Measurements from ENCODE around the gene QPRT.

DNA sequence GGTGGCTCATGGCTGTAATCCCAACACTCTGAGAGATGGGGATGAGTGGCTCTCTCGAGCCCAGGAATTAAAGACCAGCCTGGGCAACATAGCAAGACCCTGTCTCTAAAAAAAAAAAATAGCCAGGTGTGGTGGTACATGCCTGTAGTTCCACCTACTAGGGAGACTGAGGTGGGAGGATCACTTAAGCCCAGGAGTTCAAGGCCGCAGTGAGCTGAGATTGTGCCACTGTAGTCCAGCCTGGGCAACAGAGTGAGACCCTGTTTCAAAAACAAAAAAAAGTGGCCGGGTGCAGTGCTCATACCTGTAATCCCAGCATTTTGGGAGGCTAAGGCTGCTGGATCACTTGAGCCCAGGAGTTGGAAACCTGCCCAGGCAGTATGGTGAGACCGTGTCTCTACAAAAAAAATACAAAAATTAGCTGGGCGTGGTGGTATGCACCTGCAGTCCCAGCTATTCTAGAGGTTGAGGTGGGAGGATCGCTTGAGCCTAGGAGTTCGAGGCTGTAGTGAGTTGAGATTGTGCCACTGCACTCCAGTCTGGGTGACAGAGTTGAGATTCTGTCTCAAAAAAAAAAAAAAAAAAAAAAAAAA, 63.8 kb downstream of the QPRT start:
- TF ChIP-seq, protein P1, sequence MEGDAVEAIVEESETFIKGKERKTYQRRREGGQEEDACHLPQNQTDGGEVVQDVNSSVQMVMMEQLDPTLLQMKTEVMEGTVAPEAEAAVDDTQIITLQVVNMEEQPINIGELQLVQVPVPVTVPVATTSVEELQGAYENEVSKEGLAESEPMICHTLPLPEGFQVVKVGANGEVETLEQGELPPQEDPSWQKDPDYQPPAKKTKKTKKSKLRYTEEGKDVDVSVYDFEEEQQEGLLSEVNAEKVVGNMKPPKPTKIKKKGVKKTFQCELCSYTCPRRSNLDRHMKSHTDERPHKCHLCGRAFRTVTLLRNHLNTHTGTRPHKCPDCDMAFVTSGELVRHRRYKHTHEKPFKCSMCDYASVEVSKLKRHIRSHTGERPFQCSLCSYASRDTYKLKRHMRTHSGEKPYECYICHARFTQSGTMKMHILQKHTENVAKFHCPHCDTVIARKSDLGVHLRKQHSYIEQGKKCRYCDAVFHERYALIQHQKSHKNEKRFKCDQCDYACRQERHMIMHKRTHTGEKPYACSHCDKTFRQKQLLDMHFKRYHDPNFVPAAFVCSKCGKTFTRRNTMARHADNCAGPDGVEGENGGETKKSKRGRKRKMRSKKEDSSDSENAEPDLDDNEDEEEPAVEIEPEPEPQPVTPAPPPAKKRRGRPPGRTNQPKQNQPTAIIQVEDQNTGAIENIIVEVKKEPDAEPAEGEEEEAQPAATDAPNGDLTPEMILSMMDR (IDR thresholded peaks at IDR 0.05 in 2 of 3, conservative IDR thresholded peaks at IDR 0.05 in 1 of 3; ENCODE audit: borderline replicate concordance in 1 of 3, insufficient read depth in 1 of 3, low read depth in 2 of 3, low read length in 2 of 3), result no peak
- TF ChIP-seq JUND (IDR thresholded peaks at IDR 0.05) (no peak), POLR2A (IDR thresholded peaks at IDR 0.05; ENCODE audit: borderline replicate concordance, extremely low read depth, insufficient read depth, insufficient read length) (no peak), CEBPB (IDR thresholded peaks at IDR 0.05; ENCODE audit: low read depth) (no peak), RAD21 (IDR thresholded peaks at IDR 0.05; ENCODE audit: low read depth) (no peak), FOSL1 (IDR thresholded peaks at IDR 0.05; ENCODE audit: low read depth) (no peak), EZH2 (IDR thresholded peaks at IDR 0.05) (no peak), ZNF274 (IDR thresholded peaks at IDR 0.05; ENCODE audit: low read depth, low read length) (no peak), SIN3A (IDR thresholded peaks at IDR 0.05; ENCODE audit: low read depth) (no peak)
- TF ChIP-seq, protein P2, sequence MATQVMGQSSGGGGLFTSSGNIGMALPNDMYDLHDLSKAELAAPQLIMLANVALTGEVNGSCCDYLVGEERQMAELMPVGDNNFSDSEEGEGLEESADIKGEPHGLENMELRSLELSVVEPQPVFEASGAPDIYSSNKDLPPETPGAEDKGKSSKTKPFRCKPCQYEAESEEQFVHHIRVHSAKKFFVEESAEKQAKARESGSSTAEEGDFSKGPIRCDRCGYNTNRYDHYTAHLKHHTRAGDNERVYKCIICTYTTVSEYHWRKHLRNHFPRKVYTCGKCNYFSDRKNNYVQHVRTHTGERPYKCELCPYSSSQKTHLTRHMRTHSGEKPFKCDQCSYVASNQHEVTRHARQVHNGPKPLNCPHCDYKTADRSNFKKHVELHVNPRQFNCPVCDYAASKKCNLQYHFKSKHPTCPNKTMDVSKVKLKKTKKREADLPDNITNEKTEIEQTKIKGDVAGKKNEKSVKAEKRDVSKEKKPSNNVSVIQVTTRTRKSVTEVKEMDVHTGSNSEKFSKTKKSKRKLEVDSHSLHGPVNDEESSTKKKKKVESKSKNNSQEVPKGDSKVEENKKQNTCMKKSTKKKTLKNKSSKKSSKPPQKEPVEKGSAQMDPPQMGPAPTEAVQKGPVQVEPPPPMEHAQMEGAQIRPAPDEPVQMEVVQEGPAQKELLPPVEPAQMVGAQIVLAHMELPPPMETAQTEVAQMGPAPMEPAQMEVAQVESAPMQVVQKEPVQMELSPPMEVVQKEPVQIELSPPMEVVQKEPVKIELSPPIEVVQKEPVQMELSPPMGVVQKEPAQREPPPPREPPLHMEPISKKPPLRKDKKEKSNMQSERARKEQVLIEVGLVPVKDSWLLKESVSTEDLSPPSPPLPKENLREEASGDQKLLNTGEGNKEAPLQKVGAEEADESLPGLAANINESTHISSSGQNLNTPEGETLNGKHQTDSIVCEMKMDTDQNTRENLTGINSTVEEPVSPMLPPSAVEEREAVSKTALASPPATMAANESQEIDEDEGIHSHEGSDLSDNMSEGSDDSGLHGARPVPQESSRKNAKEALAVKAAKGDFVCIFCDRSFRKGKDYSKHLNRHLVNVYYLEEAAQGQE (IDR thresholded peaks at IDR 0.05; ENCODE audit: low read depth), result no peak
- TF ChIP-seq, protein P3, sequence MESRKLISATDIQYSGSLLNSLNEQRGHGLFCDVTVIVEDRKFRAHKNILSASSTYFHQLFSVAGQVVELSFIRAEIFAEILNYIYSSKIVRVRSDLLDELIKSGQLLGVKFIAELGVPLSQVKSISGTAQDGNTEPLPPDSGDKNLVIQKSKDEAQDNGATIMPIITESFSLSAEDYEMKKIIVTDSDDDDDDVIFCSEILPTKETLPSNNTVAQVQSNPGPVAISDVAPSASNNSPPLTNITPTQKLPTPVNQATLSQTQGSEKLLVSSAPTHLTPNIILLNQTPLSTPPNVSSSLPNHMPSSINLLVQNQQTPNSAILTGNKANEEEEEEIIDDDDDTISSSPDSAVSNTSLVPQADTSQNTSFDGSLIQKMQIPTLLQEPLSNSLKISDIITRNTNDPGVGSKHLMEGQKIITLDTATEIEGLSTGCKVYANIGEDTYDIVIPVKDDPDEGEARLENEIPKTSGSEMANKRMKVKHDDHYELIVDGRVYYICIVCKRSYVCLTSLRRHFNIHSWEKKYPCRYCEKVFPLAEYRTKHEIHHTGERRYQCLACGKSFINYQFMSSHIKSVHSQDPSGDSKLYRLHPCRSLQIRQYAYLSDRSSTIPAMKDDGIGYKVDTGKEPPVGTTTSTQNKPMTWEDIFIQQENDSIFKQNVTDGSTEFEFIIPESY (IDR thresholded peaks at IDR 0.05; ENCODE audit: extremely low read depth, insufficient replicate concordance, low read length), result no peak

Measured in HCT116 (cell line).